Upper lobe of left lung (tissue), 4 donors: ENCODE data around the gene DAW1.

Source experiments
- POLR2A ChIP-seq, 4 donors: fragments of 450-650 bp; IDR thresholded peaks; one replicate each; pipeline ENCODE4 v1.5.1; 2016 to 2017; ENCODE audit warnings: antibody characterized with exemption in 4 of 4, mild to moderate bottlenecking in 2 of 4
- TF ChIP-seq, protein P1 (sequence below), 6 experiments: fragments of 450-650 bp in 4 of 6; fragments of 200-600 bp in 2 of 6; sonication (generic) in 2 of 6; IDR thresholded peaks; one replicate each; pipeline ENCODE4 v1.5.1; 2016 to 2019; ENCODE audit warnings: antibody characterized with exemption in 6 of 6

DNA sequence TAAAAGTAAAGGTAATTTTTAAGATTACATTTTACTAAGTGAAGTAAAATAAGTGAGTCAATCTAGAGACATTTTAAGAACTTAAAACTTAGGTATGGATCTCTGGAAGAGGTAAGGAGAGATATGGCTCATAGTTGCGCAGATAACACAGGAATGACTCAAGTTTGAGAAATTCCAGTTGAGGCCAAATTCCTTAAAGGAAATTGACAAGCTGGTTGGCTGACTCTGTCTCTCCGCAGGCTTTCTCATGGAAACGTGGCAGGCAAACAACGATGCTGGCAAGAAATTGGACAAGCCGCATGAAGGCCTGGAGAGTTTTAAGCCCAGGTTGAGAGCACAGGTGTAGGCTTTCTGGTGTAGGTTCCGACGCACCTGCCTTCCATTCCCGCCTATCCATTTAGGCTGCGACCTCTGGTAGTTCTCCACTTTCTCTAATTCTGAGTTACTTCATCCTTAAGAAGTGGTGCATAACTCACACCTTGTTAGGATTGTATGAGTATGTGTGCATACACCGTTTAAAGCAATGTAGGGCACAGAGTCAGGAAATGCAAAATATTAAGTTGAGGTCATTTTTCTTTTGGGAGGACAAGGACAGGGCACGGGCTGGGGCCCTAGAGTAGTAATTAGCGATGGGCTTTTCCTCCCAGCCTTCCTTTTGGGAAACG is 589 bp upstream of the DAW1 start:
- TF ChIP-seq, protein P1, sequence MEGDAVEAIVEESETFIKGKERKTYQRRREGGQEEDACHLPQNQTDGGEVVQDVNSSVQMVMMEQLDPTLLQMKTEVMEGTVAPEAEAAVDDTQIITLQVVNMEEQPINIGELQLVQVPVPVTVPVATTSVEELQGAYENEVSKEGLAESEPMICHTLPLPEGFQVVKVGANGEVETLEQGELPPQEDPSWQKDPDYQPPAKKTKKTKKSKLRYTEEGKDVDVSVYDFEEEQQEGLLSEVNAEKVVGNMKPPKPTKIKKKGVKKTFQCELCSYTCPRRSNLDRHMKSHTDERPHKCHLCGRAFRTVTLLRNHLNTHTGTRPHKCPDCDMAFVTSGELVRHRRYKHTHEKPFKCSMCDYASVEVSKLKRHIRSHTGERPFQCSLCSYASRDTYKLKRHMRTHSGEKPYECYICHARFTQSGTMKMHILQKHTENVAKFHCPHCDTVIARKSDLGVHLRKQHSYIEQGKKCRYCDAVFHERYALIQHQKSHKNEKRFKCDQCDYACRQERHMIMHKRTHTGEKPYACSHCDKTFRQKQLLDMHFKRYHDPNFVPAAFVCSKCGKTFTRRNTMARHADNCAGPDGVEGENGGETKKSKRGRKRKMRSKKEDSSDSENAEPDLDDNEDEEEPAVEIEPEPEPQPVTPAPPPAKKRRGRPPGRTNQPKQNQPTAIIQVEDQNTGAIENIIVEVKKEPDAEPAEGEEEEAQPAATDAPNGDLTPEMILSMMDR (IDR thresholded peaks at IDR 0.05), result no peak
- no peak for TF ChIP-seq POLR2A (IDR thresholded peaks at IDR 0.05)
